GM20431 (cell line): ENCODE measurements around the gene CFAP77.

Source experiments
- in situ Hi-C: fragments of 300-500 bp; cut with MseI, MboI; formaldehyde crosslinking; loops from one replicate; pipeline ENCODE4 v1.15.0; 2020; ENCODE audit warnings: low sequenced_read_pairs; ENCODE audit not compliant: unreplicated experiment

CFAP77 gene

DNA sequence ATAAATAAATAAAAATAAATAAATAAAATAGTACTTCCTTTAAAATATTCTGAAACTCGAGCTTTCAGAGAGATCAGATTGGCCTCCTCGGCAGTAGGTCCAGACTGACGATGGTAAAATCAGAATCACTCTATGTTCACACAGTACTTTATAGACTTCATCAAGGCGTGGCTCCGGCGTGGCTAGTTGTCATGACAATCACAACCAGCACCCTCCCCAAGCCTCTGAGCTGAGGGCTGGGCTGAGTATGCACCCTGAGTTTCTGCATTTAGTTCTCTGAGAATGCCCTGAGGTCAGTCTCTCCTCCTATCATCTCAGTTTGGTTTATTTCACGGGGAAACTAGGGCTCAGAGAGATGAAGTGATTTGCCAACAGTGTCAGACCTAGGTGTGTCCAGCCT lies 129.1 kb downstream of the CFAP77 start:
- in situ Hi-C loops: no loop called here

DNA sequence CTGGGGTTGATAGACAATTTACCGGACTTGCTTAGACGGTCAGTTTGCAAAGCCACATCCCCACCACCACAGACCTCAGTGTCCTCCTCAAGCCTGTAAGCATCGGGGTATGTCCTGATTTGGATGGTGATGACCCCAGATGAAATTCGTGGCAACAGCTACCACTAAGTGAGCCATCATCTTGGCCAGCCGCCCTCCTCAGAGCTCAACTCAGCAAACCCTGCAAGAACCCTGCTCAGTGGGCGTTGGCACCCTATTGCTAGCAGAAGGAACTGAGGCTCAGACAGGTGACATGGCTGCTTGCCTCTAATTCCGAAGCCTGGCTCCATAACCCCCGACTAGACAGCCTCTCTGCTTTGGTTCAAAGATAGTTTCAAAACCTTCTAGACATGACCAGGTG lies 131.0 kb downstream of the CFAP77 start:
- in situ Hi-C loops: no loop called here

DNA sequence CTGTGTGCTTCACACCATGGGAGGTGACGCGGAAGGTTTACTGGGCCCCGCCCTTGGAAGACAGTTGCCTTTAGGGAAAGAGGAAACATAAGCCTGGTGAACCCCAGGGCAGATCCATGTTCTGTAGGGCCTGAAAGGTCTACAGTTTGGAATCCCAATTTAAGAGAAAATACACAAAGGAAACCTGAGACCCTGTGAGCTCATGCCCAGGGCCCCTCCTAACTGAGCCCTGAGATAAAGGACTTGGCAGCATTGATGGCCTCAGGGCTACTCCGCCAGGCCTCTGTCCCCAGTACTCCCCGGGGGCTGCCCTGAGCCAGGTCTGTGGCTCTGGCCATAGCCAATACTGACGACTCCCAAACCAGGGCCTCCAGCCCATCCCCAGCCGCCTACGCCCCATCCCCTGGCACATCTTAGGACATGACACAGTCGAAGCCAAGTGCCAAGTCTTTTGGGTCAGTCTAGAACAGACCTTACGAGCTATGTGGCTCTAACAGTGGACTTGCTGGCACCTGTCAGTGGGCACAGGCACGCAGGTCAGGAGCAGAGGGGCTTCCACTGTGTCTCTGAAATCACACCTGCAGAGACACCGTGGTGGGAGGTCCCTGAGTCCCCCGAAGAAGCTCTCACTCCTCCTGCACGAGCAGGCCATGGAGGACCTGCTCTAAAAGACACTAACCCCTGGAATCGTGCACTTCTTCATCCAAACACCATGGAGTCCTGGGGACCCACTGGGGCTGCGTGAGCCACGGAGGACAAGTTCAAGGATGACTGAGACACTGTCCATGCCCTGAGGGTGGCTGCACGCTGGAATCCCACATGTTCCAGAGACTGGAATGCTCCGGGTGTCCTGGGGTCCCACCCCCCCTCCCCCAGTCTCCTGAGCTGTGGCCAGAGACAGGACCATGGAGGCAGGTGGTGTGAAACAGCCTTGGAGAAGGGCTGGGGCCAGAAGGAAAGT lies 132.1 kb downstream of the CFAP77 start:
- in situ Hi-C loops: no loop called here

DNA sequence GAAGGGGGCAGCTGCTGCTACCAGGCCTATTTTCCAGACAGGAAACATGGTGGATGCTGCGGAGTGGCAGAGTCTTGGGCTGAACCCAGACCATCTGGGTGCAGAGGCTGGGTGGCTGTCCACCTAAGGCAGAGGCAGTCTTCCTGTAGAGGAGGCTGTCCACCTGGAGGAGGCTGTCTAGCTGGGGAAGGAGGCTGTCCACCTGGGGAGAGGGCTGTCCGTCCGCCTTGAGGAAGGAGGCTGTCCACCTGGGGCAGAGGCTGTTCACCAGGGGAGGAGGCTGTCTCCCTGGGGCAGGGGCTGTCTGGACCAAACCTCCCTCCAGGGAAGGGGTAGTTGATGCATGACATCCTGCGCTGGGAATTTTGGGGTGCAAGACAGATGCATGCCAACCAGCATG lies 133.2 kb downstream of the CFAP77 start:
- in situ Hi-C loops: no loop called here

DNA sequence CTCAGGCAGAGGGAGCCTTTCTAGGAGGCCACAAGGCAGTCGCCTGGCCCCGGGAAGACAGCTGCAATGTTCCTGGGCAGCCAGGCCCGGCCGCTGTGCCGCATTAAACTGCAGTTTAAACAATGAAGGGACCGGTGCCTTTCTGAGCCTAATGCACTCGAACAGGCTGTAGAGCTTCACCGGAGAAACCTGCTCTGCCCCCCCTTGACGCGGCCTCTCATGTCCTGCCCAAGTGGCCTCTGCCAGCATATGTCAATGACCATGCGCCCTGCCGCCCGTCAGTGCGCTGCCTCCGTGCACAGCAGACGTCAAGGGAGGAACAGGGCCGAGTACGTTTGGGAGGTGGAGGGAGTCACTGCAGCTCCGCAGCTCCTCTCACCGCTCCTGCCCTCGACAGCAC lies 133.9 kb downstream of the CFAP77 start:
- in situ Hi-C loops: no loop called here

DNA sequence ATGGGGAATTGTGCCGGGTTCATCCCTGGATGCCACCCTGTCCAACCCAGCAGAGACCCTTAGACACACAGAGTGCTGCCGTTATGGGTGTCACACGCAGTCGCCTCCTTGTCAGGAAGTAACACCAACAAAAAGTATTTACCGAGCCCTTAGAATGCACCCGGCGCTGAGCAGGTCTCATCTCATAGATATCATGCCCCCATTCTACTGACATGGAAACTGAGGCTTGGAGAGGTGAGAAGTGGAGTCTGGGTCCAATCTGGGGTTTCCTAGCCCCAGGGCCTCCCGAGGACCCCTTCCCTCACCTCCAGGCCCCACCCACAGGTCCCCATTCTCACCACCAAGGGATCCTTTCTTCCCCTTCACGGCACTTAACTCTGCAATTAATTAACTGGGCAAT lies 135.6 kb downstream of the CFAP77 start:
- in situ Hi-C loops: no loop called here

DNA sequence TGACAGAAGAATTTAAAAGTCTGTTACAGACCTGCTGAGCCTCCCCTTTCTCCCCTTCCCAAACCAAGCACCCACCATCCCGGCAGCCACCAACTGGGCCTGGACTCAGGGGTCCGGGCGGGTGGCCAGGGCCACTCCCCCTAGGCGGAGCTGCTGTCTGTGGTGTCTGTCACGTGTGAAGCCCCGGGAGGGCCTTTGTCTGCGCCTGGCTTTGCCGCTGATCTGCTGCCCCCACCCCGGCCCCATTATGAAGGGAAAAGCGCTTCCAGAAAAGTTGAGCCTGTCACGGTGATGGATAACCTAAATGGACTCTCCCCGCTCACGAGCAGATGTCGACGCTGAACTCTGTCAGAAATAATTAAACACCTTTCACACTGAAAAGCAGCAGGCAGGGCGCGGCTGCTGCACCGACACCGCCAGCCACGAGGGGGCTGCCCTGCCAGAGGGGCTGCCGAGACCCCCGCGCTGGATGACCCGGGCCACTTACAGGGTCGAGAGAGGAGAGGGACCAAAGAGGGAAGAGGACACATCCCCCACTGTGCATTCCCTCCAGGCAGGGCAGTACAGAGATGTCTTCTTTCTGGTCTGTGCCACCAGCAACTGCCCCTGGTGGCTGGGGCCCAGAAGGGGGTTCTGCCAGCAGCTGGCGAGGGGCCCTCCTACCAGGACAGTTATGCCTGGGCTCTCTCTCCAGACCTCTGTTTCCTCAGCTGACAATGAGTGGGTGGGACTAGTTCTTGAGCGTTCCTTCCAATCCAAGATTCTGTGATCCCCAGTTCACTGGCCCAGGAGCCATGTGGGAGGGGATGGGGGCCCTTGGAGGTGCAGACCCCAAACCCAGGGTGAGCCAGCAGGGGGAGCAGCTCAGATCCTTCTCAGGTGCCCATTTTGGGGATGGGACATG lies 136.4 kb downstream of the CFAP77 start:
- in situ Hi-C loops: no loop called here

DNA sequence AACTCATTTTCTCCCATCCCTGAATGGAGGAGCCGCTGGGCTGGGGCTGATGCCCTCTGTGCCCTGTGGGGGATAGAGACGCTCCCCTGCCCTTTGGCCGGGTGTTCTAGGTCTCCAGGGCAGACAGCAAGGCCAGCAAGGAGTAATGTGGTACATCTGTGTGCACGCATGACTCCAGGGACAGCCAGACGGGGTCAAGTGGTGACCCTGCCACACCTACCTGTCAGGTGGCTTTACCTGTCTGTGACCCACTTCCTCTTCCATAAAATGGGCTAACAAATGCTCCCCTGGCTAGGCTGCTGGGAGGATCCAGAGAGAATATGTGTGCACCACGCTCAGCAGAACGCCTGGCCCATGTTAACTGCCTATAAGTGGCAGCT lies 137.0 kb downstream of the CFAP77 start:
- in situ Hi-C loops: no loop called here

DNA sequence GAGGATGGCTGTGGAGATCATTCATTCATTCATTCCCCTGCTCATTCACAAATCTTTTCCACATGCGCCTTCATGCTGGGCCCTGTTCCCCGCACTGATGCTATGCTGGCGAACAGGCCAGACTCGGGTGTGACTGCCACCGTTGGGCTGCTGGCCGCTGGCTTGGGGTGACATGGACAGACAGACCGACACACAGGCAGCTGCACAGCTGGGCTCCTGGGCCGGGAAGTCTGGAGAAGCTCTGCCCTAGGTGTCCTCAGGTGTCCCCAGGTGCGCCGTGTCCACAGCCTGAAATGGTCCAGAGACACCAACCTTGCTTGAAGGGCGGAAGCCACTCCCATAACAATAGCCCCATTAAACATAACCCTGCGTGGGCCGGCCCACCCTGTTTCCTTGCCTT lies 137.4 kb downstream of the CFAP77 start:
- in situ Hi-C loops: no loop called here

DNA sequence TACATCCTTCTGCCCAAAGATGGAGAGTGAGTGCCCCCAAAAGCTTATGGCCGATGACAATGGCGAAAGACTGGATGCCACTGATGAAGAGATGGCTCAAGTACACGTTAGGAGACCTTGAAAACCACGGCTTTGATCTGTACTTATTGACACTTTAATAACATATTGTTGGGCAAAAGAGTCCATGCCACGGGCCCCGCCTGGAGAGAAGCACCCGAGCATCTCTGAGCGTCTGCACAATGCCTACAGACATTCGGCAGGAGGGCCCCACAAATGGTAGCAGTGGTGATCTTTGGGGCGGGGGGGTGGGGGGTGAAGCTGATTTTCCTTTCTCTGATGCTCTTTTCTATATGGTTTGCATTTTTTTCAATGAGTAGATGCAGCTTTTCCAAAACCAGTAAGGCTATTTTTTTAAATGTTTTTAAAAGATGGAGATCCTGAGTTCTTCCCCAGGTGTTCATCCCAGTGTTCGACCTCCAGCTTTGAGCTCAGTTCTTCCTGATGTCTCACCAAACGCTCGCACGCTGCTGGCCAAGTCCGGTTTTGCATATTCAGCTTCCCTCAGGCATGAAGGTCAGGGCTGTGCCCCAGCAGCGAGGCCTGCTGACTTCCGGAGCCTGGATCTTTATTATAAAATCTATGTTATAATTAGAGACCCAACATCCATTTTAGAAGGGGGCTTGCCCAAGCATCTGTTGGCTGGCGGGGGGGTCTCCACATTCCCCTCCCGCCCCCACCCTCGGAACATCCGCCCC lies 138.1 kb downstream of the CFAP77 start:
- in situ Hi-C loops: no loop called here

DNA sequence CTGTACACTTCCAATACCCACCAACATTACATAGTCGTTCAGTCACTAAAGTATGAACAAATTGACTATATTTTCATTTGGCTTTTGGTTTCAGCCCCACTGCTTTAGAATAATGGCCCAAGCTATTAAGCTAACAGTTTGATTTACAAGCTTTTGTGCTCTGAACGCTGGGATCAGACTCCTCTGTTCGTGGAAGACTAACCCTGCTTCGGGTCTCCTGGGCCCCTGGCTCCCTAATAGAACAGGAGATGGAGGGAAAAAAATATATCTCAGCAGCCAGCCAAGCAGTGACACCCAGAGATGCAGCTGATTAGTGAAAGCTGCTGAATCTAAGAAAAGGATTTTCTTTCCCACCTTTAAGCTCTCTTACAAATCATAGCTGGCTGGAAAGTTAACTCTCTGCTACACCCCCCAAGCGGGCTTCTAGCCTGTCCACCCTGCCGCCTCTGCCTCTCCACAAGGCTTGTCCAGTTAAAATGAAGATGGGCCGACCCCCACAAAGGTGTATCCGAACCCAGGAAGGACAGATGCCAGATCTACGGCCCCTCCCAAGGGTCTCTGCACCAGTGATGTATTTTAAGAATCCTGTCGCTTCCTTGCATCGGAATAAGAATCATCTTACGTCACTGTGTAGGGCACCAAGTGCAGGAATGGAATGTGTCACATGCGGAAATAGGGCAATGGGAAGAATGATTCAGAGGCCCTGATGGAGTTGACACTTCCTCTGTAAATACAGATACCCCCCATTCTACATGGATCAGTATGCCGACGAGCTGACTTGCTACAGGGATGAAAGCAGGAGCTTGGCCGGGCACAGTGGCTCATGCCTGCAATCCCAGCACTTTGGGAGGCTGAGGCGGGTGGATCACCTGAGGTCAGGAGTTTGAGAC lies 139.0 kb downstream of the CFAP77 start:
- in situ Hi-C loops: no loop called here

DNA sequence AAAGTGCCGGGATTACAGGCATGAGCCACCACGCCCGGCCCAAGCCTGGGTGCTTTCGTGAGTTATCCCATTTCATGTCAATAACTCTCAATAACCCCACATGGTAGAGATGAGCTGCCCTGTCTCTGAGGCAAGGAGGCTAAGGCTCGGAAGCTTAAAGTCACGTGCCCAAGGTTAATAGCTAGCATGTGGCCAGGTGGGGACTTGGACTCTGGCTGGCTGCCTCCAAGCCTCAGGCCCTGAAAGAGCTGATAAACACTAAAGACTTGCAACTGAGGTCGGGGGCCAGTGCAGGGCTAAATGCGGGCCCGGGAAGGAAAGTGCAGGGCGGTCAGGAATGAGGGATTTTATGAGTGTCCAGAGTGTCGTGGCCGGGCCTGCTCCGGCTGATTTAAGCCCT lies 141.5 kb downstream of the CFAP77 start:
- in situ Hi-C loops: no loop called here

DNA sequence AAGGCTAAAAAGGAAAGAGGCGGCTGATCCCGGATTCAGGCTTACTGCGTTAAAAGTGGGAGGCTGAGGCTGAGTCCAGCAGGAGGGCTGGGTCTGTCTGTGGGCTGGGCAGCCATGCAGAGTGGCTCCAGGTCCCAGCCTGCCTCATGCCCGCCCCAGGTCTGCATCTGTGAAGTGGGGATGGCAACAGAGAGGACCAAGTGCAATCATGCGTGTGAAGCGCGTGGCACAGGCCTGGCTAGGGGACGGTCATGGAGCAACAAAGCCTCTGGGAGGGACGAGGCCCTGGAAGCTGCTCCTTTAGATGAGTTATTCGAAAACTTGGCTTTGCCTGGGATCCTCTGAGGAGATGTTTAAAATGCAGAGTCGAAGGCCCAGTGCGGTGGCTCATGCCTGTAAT lies 142.0 kb downstream of the CFAP77 start:
- in situ Hi-C loops: no loop called here

DNA sequence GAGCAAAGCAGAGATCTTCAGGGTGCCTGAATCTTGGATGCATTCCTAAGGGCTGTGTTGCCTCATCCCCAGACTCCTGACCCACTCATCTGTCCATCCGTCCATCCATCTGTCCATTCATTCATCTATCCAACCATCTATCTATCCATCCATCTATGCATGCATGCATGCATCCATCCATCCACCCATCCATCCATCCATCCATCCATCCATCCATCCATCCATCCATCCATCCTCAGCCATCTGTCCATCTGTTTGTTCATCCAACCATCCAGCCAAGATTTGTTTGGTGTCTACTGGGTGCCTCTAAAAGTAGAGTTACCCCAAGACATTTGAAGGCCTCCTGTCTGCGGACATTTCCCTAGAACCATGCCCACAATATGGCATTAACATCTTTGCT lies 144.7 kb downstream of the CFAP77 start:
- in situ Hi-C loops: no loop called here

DNA sequence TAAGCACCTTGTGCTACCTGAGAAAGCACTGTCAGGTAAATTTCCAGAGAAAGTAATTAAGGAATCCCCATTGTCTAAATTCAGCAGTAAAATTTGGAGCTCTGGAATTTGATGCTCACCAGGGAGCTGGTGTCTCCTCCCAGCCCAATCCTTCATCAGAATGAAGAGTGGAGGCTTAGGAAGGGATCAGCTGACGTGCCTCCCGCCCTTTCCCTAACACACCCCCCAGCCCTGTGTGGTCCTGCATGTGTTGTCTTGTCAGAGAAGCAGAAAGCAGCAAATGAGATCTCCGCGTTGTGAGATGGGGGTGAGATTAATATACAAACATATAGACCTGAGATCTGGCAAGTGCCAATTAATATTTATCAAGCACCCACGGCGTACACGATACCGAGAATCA lies 145.5 kb downstream of the CFAP77 start:
- in situ Hi-C loops: no loop called here

DNA sequence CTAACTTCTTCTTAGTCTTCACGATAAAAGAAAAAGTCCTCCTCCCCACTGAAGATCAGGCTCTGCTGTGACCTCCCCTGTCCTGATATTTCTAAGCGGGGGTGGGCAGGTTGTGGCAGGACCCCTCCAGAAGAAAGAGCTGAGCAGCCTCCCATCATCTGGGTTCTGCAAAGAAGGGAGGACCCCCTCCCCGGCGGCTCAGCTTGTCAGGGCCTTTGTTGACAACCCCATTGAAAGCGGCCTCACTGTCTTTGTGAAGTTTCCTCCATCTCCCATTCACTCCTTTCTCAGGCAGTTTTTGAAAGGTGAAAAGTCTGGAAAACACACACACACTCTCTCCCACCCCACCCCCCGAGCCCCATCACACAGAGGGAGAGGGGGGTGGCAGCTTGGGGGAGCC lies 146.2 kb downstream of the CFAP77 start:
- in situ Hi-C loops: no loop called here

DNA sequence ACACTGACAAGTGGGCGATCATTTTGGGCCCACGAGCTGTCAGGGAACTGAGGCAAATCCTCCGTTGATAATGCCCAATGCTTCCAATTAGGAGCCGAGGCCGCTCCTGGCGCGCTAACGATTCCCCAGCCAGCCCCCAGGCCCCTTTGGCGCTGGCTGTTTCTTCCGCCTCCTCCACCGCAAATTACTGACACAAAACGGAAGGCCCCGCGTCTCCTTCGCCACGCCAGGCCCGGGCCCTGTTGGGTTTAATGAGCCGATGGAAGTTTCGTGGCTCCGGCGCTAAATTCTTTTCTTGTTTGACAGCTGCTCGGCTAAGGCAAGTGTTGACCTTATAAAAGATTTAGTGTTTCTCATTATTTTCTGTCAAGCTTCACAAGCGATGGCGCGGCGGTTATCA lies 146.7 kb downstream of the CFAP77 start:
- in situ Hi-C loops: no loop called here

DNA sequence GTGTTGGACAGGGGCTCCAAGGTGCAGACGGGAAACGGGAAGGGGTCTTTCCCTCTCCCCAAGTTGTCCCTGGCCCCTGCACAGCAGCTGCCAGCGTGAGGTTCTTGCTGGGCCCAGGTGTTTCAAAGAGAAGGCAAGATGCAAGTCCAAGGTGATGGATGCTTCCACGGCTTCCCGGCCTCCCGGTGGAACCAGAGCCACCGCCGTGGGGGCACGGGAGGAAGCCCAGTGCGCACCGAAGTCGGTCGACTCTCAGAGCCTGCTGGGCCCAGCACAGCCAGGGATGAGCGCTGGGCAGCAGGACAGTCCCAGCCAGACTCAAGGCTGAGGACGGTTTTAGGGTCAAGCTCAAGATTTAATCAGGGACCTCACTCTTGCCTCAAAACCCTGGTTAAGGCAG lies 147.1 kb downstream of the CFAP77 start:
- in situ Hi-C loops: no loop called here

DNA sequence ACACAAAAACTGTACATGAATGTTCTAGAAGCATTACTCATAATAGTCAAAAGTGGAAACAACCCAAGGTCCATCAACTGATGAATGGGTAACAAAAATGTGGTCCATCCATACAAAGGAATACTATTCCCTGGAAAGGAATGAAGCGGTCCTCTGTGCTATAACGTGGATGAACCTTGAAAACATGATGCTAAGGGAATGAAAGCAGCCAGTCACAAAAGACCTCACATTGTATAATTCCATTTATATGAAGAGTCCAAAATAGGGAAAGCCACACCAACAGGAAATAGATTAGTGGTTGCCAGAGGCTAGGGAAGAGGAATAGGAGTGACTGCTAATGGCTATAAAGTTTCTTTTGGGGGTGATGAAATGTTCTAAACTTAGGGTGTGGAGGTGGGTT lies 149.7 kb downstream of the CFAP77 start:
- in situ Hi-C loops: no loop called here
